ENCODE measurements around the gene RFX8.
"Not testable (repeated sequence)": the region's sequence is repeated elsewhere in the genome, so short reads cannot be mapped to it uniquely, and the experiment has no call there.

Gene RFX8

DNA sequence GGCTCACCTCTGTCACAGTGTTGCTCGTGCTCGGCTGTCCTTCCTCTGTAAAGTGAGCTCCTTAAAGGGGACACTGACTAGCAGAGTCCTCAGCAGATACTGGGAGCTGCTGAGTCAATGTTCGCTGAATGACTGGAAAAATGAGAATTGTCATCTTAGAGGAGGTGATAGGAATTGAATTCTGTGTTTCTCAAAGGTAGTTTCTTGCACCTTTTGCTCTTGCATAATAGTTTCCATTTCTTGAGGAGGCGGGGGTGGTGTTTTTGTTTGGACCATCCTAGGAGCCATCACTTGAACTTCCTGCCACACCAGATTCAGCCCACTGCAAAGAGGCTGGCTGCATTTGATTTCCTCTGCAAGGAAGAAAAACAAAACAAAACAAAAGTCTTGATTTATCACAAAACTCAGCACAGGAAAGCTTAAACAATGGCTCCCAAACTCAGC, 11.4 kb upstream of the RFX8 start:
- DNase-seq (ENCODE audit: low read depth in 2 of 2): no peak

DNA sequence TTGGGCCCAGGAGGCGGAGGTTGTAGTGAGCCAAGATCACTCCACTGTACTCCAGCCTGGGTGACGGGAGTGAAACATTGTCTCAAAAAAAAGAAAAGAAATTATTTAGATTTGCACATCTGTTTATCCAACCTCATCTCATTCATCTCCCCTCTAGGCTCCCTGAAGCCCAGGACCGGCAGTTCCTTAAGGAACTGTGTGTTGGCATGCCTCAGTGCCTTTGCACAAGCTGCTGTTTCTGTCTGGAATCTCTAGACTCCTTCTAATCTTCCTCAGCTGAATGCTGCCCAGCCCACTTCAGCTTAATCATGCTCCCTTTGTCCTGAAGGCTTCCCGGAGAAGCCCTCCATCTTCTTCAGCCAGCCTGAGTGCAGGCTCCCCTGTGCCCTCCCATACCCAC, 10.9 kb upstream of the RFX8 start:
- no peak for DNase-seq (ENCODE audit: low read depth in 2 of 2)

DNA sequence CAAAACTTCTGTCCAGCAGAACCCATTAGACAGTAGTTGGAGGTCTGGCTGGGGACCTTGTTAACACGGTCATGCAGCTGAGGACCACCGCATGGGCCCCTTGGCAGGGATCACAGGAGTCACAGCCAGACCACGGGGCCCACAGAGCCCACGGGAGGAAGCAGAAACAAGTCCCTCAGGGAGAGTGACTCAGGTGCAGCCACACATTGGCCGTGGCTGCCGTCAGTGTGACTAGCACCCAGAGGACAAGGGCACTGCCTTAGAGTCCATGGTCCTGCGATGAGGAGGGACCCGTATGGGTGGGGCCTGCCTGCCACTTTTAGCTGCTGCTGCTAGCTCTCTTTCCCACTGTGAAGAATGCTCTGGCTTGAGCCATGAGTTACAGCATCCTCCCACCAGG, 5.9 kb upstream of the RFX8 start:
- no peak for DNase-seq (ENCODE audit: low read depth in 2 of 2)

DNA sequence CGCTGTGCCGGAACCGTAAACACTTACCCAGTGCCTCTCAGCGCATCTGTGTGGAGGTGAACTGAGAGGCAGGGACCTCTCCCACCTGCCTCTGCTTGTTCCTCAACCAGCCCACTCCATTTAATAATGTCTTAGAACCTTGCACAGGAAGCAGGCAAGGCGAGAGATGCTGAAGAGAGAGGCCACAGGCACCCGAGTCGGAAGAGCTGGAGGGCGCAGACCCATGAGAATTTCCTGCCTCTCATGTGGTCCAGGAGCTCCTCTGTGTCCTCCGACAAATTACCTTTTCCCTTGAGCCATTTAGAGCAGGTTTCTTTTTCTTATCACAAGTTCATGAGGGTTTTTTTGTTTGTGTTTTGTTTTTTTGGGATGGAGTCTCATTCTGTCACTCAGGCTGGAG, 4.9 kb upstream of the RFX8 start:
- no peak for DNase-seq (ENCODE audit: low read depth in 2 of 2)

DNA sequence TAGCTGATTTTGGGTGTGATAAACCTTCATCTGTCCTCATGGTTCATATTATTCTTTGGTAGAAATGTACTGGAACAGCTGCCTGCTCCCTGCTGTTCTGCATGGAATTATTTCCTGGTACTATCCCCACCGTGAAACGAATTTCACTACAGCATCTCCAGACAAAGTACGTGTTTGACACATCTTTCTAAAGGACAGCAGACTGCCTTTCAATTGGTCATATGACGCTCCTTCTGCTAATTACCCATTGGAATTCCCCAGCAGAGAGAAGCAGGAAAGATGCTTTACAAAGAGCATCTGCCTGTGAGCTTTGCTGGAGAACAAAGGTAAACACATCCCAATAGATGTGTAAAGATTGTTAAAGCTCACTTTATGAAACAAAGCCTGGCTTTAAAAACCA, 4.4 kb upstream of the RFX8 start:
- no peak for DNase-seq (ENCODE audit: low read depth in 2 of 2)

GRCh38 chr2:101478181-101479001, 3.5 kb upstream of the RFX8 start:
- no peak for DNase-seq (ENCODE audit: low read depth in 2 of 2)

- DNase-seq (ENCODE audit: low read depth in 2 of 2): no peak
Measured at GRCh38 chr2:101477556-101477955, 2.6 kb upstream of the RFX8 start.

DNA sequence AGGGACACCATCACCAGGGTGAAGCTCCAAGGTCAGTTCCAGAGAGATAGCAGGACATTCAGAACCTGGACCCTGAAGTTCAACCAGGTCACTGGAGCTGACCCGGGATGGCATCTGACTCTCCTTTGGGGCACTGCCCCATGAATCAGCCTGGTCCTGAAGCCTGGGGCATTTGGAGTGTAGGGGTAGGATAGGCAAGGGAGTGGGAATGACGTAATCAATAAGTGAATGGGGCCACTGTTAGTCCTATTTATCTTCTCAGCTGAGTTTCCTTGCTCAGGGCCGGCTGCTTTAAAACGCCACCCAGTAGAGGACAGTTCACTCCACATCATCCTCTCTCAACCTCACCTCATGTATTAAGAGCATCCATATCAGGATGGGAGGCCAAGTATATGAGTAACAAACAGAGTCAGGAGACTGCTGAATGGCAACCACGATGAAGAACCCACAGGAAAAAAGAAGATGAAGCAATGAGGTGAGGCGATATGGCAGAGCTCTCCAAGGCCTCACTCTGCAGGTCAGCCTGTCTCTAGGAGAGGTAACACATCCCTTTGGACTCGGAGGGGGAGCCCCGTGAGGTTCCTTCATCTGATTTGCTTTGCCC, 1.8 kb upstream of the RFX8 start:
- DNase-seq (ENCODE audit: low read depth in 2 of 2): no peak

DNA sequence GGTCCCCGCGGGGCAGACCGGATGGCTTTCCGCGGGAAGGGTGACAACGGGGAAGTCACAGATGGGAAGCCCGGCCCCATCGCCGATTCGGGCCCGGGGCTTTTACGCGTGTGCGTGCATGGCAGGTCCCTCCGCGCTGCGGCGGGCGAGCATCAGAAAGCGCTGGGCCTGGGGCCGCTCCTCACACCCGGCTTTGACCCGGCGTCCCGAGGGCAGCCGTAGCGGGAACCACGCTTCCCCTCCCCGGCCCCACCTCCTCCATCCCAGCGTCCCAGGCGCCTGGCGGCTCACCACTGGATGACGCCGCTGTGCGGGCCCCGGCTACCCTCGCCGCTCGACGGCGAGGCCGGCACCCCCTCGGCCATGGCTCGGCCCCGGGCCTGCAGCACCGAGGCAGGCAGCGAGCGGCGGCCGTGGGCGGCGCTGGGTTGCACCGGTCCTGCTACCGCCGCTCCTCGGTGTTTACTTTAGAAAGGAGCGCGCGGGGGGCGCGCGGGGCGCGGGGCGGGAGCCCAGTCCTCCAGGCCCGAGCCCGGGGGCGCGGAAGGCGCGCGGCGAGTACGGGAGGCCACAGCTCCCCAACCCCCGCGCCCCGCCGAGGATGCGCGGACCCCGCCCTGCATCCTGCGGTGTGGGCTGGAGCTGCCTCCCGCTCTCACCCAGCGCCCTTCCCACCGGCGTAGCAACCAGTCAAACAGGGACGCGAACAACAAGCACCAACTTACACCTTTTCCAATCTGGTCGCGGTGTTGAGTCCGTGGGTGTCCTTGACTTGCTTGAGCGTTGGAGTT, 806 bp downstream of the RFX8 start:
- DNase-seq (ENCODE audit: low read depth in 2 of 2): no peak

GRCh38 chr2:101473591-101473910, 1.4 kb downstream of the RFX8 start:
- no peak for DNase-seq (ENCODE audit: low read depth in 2 of 2)

GRCh38 chr2:101469863-101470262, 5.0 kb downstream of the RFX8 start:
- DNase-seq (ENCODE audit: low read depth in 2 of 2): no peak

DNA sequence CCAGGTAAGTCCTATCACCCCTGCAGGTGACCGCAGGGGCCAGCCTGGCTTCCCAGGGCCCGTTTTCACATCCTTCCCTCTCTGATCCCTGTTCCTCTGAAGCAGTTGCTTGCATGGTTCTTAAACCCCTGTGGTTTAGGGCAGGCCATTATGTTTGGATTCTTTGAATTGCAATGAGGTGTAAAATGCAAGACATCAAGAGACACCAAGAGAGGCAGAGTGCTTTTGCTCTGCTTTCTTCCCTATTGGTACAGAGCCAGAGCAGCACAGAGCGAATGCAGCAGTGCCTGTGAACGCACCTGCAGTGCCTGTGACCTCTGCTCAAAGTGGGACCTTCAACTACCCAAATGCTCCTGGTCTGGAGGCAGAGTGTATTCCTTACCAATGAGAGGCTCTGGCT, 7.6 kb downstream of the RFX8 start:
- no peak for DNase-seq (ENCODE audit: low read depth in 2 of 2)

GRCh38 chr2:101466426-101466825, 8.5 kb downstream of the RFX8 start:
- DNase-seq (ENCODE audit: low read depth in 2 of 2): no peak

- DNase-seq (ENCODE audit: low read depth in 2 of 2): no peak
Measured at GRCh38 chr2:101464841-101465240, 10.1 kb downstream of the RFX8 start.

DNA sequence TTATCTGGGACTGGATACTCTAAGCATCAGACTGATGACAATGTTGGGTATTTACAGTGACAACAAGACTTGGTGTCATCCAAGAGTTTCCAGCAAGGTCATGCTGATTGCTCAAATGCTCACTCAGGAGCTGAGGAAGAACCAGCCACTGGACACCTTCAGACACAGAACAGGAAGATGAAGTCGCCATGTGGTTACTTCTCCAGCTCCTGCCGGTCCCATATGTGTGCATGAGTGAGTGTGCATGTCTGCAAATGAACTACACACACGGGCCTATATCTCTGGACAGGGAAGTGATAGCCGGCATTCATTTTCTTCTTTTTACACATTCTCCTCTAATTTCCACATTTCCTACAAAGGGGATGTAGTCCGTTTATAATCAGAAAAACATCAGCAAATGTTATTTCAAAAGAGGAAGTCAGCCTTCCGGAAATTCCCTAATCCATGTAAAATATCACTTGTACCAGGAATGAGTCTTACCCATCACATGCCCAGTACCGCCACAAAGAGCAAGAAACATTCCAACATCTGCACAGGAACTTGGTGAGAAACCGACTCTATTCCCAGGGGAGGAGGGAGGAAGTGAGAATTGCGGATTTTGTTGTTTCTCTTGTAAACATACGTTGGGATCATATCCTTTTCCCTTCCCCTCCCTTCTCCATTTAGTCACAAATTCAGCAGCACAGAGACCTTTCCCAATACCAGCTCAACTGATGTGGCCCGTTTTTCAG, 10.8 kb downstream of the RFX8 start:
- DNase-seq (ENCODE audit: low read depth in 2 of 2): peak; percentile 81 to 82

DNA sequence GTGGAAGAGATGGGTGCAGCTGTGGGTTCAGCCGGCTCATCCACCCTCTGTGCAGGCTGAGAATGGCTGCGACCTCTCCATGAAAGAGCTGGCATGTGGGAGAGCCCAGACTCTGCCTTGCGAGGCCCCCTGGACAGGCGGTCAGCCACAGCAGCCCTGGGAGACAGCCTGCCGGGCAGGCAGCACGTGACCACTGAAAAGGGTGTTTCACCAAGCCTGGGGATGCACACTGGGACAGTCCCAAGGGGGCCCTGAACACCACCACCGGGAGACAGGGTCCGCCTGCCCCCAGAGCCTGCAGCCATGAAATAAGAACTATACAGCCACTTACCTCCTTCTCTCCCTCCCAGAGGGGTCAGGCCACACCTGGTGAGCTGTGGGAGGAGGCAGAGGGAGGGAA, 11.5 kb downstream of the RFX8 start:
- no peak for DNase-seq (ENCODE audit: low read depth in 2 of 2)

- no peak for DNase-seq (ENCODE audit: low read depth in 2 of 2)
Measured at GRCh38 chr2:101461381-101461780, 13.5 kb downstream of the RFX8 start.

GRCh38 chr2:101454408-101454807, 20.5 kb downstream of the RFX8 start:
- DNase-seq (ENCODE audit: low read depth in 2 of 2): not testable (repeated sequence)

- DNase-seq (ENCODE audit: low read depth in 2 of 2): no peak
Measured at GRCh38 chr2:101450965-101451364, 23.9 kb downstream of the RFX8 start.

- DNase-seq (ENCODE audit: low read depth in 2 of 2): peak in 1 of 2 experiments; percentile 36
Measured at GRCh38 chr2:101446869-101447268, 28.0 kb downstream of the RFX8 start.

GRCh38 chr2:101442667-101443061, 32.2 kb downstream of the RFX8 start:
- no peak for DNase-seq (ENCODE audit: low read depth in 2 of 2)

DNA sequence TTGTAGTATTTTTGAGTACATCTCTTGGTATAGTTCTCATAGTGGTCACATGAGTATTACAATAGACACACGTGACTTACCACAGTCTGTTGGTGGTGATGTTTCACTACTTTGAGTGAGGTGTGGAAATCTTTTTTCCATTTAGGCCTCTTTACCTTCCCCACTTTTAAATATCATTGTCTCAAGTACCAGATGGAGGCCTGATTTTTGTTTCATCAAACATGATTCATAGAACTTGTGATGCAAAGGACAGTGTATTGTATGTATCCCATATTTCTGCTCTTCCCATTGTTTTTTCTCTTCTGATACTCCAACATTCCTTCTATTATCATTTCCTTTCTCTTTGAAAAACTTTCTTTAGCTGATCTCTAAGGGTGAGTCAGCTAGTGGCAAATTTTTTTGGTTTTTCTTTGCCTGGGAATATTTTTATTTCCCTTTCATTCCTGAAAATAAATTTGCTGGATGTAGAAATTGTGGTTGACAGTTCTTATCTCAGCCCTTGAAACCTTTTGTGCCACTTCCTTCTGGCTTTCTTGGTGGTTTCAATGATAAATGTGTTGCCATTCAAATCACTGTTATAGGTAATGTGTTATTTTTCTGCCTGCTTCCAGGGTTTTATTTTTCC, 32.8 kb downstream of the RFX8 start:
- DNase-seq (ENCODE audit: low read depth in 2 of 2): peak; percentile 59 to 62
